Measurements from ENCODE around the gene PIEZO1. TPM values are rescaled to one million over a fixed set of nuclear protein-coding genes. Genes with fewer than 3 reads are reported as not detected.

The PIEZO1 gene
- total RNA-seq, 1 experiment from 2014 or later, result 391 TPM

GRCh38 chr16:88692861-88693260 lies 92.2 kb downstream of the PIEZO1 start:
- CTCF ChIA-PET, result no interaction called here

DNA sequence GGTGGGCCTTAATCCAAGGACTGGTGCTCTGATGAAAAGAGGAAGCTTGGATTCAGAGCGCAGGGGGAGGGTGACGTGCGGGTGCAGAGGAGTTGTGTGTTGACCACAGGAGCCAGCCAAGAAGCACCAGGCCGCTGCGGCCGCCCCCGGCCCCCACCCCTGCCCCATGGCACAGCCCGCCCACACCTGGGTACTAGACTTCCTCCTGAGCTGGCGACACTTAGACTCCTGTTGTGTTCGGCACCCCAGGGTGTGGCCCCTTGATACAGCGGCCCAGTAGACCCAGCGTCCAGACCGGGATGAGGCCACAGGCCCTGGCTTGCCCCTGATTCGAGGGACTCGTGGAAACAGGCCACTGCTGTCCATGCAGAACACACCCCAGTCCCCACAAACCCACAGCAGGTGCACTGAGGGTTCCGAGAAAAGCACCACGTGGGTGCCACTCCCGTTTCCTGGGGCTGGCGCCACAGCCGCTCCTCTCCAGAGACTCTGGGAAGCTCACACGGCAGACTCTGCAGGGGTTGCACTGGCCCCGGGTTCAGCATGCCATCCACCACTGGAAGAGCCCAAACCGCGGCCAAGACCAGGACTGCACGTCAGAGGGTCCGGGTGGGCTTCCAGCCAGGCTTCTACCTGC lies 93.0 kb downstream of the PIEZO1 start:
- Histone ChIP-seq H3F3A (ENCODE audit: insufficient read depth, low read depth) (peaks cover 2% of the 10 kb centered on the region; the same call in 1 of the 2 replicates), H3K4me3 (no peak overlapping the region), H3K79me2 (ENCODE audit: low read depth) (no peaks in the 10 kb centered on the region), H2AFZ (no peak overlapping the region), H3K4me2 (no peak overlapping the region), H3K27me3 (ENCODE audit: insufficient read depth, low read depth) (no peaks in the 10 kb centered on the region), H3K9me3 (ENCODE audit: insufficient read depth, low read depth) (no peaks in the 10 kb centered on the region), H3K9me2 (ENCODE audit: insufficient read depth) (no peaks in the 10 kb centered on the region), H3K36me3 (ENCODE audit: low read depth) (no peaks in the 10 kb centered on the region), H3K4me1 (replicated peaks; ENCODE audit: insufficient read depth) (peaks cover 14% of the 10 kb centered on the region), H3K27ac (no peak overlapping the region), H4K20me1 (ENCODE audit: insufficient read depth) (no peaks in the 10 kb centered on the region)
- CTCF ChIA-PET, result no interaction called here
- POLR2A ChIA-PET (ENCODE audit: unreplicated experiment), result no interaction called here
- intact Hi-C loops (cut with micrococcal nuclease; ENCODE audit: unreplicated experiment), result no loop called here
- no TSS peak for BruUV-seq (replicated peaks)
- no peak for DNase-seq
- TF ChIP-seq EZH2 (IDR thresholded peaks at IDR 0.05; ENCODE audit: low read depth), result no peak
- TF ChIP-seq CTCF (conservative IDR thresholded peaks at IDR 0.05), result no peak

More at GRCh38 chr16:88692861-88693260, 92.2 kb downstream of the PIEZO1 start:
- Histone ChIP-seq H3F3A (ENCODE audit: insufficient read depth, low read depth) (no peaks in the 10 kb centered on the region), H3K4me1 (replicated peaks; ENCODE audit: insufficient read depth) (peaks cover 9% of the 10 kb centered on the region), H4K20me1 (ENCODE audit: insufficient read depth) (no peaks in the 10 kb centered on the region), H3K79me2 (ENCODE audit: low read depth) (no peaks in the 10 kb centered on the region), H2AFZ (no peak overlapping the region), H3K36me3 (ENCODE audit: low read depth) (no peaks in the 10 kb centered on the region), H3K9me3 (ENCODE audit: insufficient read depth, low read depth) (no peaks in the 10 kb centered on the region), H3K9me2 (ENCODE audit: insufficient read depth) (no peaks in the 10 kb centered on the region), H3K27ac (no peak overlapping the region), H3K4me3 (no peak overlapping the region), H3K27me3 (ENCODE audit: insufficient read depth, low read depth) (no peaks in the 10 kb centered on the region), H3K4me2 (no peak overlapping the region)
- BruUV-seq (replicated peaks), result no TSS peak
- POLR2A ChIA-PET (ENCODE audit: unreplicated experiment), result no interaction called here
- intact Hi-C loops (cut with micrococcal nuclease; ENCODE audit: unreplicated experiment), result no loop called here
- no peak for TF ChIP-seq EZH2 (IDR thresholded peaks at IDR 0.05; ENCODE audit: low read depth)
- TF ChIP-seq CTCF (conservative IDR thresholded peaks at IDR 0.05), result no peak
- no peak for DNase-seq

DNA sequence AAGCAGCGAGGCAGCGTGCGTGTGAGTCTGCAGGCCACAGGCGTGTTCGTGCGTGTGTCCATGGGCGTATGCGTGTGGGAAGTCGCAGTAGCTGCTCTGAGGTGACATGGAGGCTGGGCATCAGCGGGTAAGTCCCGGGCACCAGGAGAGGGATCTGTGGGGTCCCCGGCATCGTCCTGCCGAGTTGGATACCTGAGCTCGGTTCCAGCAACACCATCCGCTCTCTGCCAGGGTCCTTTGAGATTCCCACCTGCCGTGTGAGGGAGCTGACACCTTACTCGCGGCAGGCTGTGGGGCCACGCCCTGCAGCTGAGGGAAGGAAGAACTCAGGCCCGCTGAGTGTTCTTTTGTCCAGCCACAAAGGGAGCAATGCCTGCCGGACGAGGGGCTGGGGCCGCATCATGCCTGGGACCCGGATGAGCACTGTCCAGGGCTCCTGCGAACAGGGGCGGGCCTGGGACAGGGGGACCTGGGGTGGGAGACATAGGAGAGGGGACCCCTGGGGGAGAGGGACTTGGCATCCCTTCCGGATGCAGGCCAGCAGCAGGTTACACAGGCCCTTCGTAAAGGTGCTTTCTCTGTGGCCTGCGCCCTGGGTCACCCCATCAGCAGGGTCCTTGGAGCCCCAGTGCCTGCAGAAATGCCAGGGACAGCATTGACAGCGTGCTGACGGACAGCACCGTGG lies 93.7 kb downstream of the PIEZO1 start:
- Histone ChIP-seq H3K27me3 (ENCODE audit: insufficient read depth, low read depth) (no peaks in the 10 kb centered on the region), H3K4me1 (replicated peaks; ENCODE audit: insufficient read depth) (peaks cover 14% of the 10 kb centered on the region), H2AFZ (no peak overlapping the region), H3K79me2 (ENCODE audit: low read depth) (no peaks in the 10 kb centered on the region), H3F3A (ENCODE audit: insufficient read depth, low read depth) (peaks cover 10% of the 10 kb centered on the region; the same call in 1 of the 2 replicates), H3K9me3 (ENCODE audit: insufficient read depth, low read depth) (no peaks in the 10 kb centered on the region), H3K4me3 (no peak overlapping the region), H3K4me2 (no peak overlapping the region), H3K36me3 (ENCODE audit: low read depth) (no peaks in the 10 kb centered on the region), H3K27ac (no peak overlapping the region), H4K20me1 (ENCODE audit: insufficient read depth) (no peaks in the 10 kb centered on the region), H3K9me2 (ENCODE audit: insufficient read depth) (no peaks in the 10 kb centered on the region)
- no peak for TF ChIP-seq CTCF (conservative IDR thresholded peaks at IDR 0.05)
- no peak for TF ChIP-seq EZH2 (IDR thresholded peaks at IDR 0.05; ENCODE audit: low read depth)
- intact Hi-C loops (cut with micrococcal nuclease; ENCODE audit: unreplicated experiment), result no loop called here
- ChIA-PET CTCF (no interaction called here), POLR2A (ENCODE audit: unreplicated experiment) (no interaction called here)
- BruUV-seq (replicated peaks), result no TSS peak
- no peak for DNase-seq

All from PC-9 (cell line).